Measurements from ENCODE around the gene ANKRD12. TPM values are rescaled to one million over a fixed set of nuclear protein-coding genes. Genes with fewer than 3 reads are reported as not detected.

The ANKRD12 gene
- total and polyA plus RNA-seq, 10 of the 15 experiments (the other 5 are each of a cell fraction or from before 2014, with no cell fraction given): 5.9 to 45.7 (median 20.2) TPM

DNA sequence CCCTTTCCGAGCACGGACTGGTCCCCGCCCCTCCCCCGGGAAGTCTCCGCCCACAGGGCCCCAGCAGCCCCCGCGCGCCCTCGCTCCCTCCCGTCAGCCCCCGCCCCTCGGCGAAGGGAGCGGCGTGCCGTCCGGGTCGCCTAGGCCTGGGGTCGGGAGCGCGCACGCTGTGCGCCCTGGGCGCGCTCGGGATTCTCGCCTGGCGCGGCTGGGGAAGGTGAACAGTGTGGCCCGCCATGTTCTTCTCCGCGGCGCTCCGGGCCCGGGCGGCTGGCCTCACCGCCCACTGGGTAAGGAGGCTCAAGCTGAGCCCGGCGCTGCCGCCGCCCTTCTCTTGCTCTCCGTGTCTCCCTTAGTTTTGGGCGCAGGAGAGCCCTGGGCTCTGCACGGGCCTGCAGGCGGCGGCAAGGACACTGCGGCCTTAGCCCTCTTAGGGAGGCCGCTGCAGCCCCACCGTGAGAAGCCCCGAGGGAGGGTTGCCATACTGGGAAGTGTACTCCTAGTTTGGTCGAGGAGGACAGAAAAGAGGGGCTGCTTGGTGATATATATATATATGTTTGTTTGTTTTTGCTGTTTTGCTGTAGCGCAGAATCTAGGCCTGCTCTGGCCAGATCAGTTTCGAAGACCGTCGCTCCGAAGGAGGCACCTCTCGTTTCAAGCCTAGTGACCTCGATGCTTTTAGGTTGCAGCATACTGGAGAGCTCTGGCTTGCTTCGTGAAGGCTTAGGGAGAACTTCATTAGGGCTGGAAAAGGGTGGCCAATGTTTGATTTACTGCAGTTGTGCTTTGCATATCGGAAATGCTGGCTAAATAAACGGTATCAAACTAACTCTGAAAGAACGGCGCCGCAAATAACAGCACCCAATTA is 33.8 kb upstream of the ANKRD12 start, which contains the start of gene NDUFV2 (continued):
- TF ChIP-seq ZBTB33 (IDR thresholded peaks at IDR 0.05): no peak
- no peak for TF ChIP-seq POU2F2 (IDR thresholded peaks at IDR 0.05; ENCODE audit: borderline replicate concordance, low read depth, low read length)
- peak; percentile 67; the same call in 1 of the 2 replicates for TF ChIP-seq SMAD5 (IDR thresholded peaks at IDR 0.05; ENCODE audit: low read depth)
- TF ChIP-seq HCFC1 (IDR thresholded peaks at IDR 0.05; ENCODE audit: low read length): peak; percentile 40
- TF ChIP-seq, protein P1, sequence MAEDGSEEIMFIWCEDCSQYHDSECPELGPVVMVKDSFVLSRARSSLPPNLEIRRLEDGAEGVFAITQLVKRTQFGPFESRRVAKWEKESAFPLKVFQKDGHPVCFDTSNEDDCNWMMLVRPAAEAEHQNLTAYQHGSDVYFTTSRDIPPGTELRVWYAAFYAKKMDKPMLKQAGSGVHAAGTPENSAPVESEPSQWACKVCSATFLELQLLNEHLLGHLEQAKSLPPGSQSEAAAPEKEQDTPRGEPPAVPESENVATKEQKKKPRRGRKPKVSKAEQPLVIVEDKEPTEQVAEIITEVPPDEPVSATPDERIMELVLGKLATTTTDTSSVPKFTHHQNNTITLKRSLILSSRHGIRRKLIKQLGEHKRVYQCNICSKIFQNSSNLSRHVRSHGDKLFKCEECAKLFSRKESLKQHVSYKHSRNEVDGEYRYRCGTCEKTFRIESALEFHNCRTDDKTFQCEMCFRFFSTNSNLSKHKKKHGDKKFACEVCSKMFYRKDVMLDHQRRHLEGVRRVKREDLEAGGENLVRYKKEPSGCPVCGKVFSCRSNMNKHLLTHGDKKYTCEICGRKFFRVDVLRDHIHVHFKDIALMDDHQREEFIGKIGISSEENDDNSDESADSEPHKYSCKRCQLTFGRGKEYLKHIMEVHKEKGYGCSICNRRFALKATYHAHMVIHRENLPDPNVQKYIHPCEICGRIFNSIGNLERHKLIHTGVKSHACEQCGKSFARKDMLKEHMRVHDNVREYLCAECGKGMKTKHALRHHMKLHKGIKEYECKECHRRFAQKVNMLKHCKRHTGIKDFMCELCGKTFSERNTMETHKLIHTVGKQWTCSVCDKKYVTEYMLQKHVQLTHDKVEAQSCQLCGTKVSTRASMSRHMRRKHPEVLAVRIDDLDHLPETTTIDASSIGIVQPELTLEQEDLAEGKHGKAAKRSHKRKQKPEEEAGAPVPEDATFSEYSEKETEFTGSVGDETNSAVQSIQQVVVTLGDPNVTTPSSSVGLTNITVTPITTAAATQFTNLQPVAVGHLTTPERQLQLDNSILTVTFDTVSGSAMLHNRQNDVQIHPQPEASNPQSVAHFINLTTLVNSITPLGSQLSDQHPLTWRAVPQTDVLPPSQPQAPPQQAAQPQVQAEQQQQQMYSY (CRISPR knock-in tag; IDR thresholded peaks at IDR 0.05): no peak
- TF ChIP-seq YBX1 (IDR thresholded peaks at IDR 0.05): no peak
- no peak for TF ChIP-seq MYB (IDR thresholded peaks at IDR 0.05; ENCODE audit: borderline replicate concordance, low read depth, low read length)
- TF ChIP-seq CBFB (IDR thresholded peaks at IDR 0.05; ENCODE audit: low read depth): 0 out of 2 replicates have a peak, but pooled peaks have one; percentile 17
- peak; percentile 63; the same call in 1 of the 2 replicates for TF ChIP-seq NR2F1 (conservative IDR thresholded peaks at IDR 0.05)
- TF ChIP-seq SIN3A (IDR thresholded peaks at IDR 0.05; ENCODE audit: low read depth, low read length): 0 out of 2 replicates have a peak, but pooled peaks have one; percentile 28
- peak; percentile 30 for TF ChIP-seq SIX5 (IDR thresholded peaks at IDR 0.05; ENCODE audit: low read depth, low read length, severe bottlenecking)
- TF ChIP-seq TAF1 (IDR thresholded peaks at IDR 0.05; ENCODE audit: borderline replicate concordance, low read depth, low read length): peak; percentile 84
- TF ChIP-seq BRCA1 (IDR thresholded peaks at IDR 0.05; ENCODE audit: low read depth, low read length): peak; percentile 46; the same call in 1 of the 2 replicates

Data from GM12878 (cell line).